ENCODE measurements around the gene SORBS2. TPM values are rescaled to one million over a fixed set of nuclear protein-coding genes. Genes with fewer than 3 reads are reported as not detected.

SORBS2 gene
- total and polyA plus RNA-seq, 2 of the 8 experiments (the other 6 are each of a cell fraction or from before 2014, with no cell fraction given): 73.0 to 87.1 TPM

DNA sequence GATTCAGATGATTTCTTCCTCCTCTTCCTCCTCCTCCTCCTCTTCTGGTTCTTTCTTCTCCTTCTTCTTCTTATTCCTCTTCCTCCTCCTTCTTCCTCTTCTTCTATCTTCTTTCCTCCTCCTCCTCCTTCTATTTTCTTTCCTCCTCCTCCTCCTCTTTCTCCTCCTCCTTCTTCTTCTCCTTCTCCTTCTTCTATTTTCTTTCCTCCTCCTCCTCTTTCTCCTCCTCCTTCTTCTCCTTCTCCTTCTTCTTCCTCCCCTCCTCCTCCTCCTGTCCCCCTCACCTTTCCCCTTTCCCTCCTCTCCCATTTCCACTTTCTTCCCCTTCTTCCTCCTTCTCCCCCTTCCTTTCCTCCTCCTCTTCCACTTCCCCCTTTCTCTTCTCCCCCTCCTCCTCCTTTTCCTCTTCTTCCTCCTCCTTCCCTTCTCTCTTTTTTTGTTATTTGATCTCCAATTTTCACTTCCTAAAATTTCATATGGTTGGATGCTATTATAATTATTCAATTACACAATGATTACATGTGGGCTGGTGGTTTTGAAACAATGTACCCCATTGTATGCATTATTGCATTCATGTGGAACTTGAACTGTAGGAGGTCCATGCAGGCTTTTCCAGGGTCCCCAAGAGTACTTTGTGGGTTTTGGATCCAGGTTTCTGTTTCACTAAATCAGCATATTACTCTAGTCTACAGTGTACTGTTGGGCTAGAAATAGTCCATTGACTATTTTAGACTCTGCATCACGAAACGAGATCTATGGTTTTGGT lies 68.1 kb downstream of the SORBS2 start (continued):
- no peak for TF ChIP-seq CBX5 (IDR thresholded peaks at IDR 0.05; ENCODE audit: low read depth, low read length)
- TF ChIP-seq RXRA (IDR thresholded peaks at IDR 0.05; ENCODE audit: insufficient read depth, low read depth, low read length): no peak
- no peak for TF ChIP-seq SRF (IDR thresholded peaks at IDR 0.05; ENCODE audit: low read depth, low read length)
- no peak for TF ChIP-seq SAP30 (IDR thresholded peaks at IDR 0.05; ENCODE audit: insufficient read depth, insufficient replicate concordance, low read length)
- no peak for TF ChIP-seq E2F6 (IDR thresholded peaks at IDR 0.05)
- TF ChIP-seq PHF8 (conservative IDR thresholded peaks at IDR 0.05; ENCODE audit: low read depth, low read length): no peak
